NCI-H2081 treated with DMSO at 0.1 percent for 48 hours (cell line): ENCODE measurements around the gene PAQR7.
A peak's percentile ranks its signal among the peaks of the same experiment; 100 is the strongest.

ENCODE experiments used
- DNase-seq: peaks from one replicate; lab custom pipeline; 2025; lab: John Stamatoyannopoulos, UW

Gene PAQR7

GRCh38 chr1:25875154-25875855 is at the start of gene PAQR7:
PAQR7 (minus strand) TSS chr1:25875708; CDS start chr1:25863839, 11,869 bp downstream.
- no peak for DNase-seq

GRCh38 chr1:25924454-25924853 is 48.9 kb upstream of the PAQR7 start:
- DNase-seq, result no peak

- DNase-seq, result no peak
Measured at GRCh38 chr1:25922971-25923552, 47.6 kb upstream of the PAQR7 start.

GRCh38 chr1:25922056-25922970 is 46.8 kb upstream of the PAQR7 start:
- DNase-seq, result peak; percentile 25

- DNase-seq, result no peak
Measured at GRCh38 chr1:25918615-25919014, 43.1 kb upstream of the PAQR7 start.

- no peak for DNase-seq
Measured at GRCh38 chr1:25917996-25918395, 42.5 kb upstream of the PAQR7 start.

- no peak for DNase-seq
Measured at GRCh38 chr1:25916460-25916859, 41.0 kb upstream of the PAQR7 start.

- no peak for DNase-seq
Measured at GRCh38 chr1:25914074-25914995, 38.8 kb upstream of the PAQR7 start.

GRCh38 chr1:25913206-25913605 is 37.7 kb upstream of the PAQR7 start:
- DNase-seq, result no peak

- no peak for DNase-seq
Measured at GRCh38 chr1:25912076-25912831, 36.7 kb upstream of the PAQR7 start.

- DNase-seq, result no peak
Measured at GRCh38 chr1:25911162-25911561, 35.7 kb upstream of the PAQR7 start.

GRCh38 chr1:25909040-25909439 is 33.5 kb upstream of the PAQR7 start:
- no peak for DNase-seq

GRCh38 chr1:25908161-25908560 is 32.7 kb upstream of the PAQR7 start:
- no peak for DNase-seq

GRCh38 chr1:25907601-25908000 is 32.1 kb upstream of the PAQR7 start:
- DNase-seq, result no peak

- peak; percentile 39 for DNase-seq
Measured at GRCh38 chr1:25906644-25907300, 31.3 kb upstream of the PAQR7 start.

- DNase-seq, result peak; percentile 60
Measured at GRCh38 chr1:25905680-25906643, 30.5 kb upstream of the PAQR7 start, which contains the start of gene STMN1. STMN1 (minus strand) TSS chr1:25906419; CDS start chr1:25904676, 1,743 bp downstream.

GRCh38 chr1:25904943-25905679 is 29.6 kb upstream of the PAQR7 start:
- DNase-seq, result peak; percentile 57

- DNase-seq, result no peak
Measured at GRCh38 chr1:25903986-25904385, 28.5 kb upstream of the PAQR7 start.
